PFSK-1 (cell line): ENCODE measurements around the gene NRIP3.

Experiments
- REST ChIP-seq, 2 experiments: IDR thresholded peaks; 2 replicates each; pipeline versions ENCODE4 v1.6.1 to v1.8.0; 2011 to 2012; ENCODE audit warnings: low read depth in 2 of 2, low read length in 2 of 2, control low read depth in 1 of 2, inconsistent platforms in 1 of 2, mild to moderate bottlenecking in 1 of 2, moderate library complexity in 1 of 2; ENCODE audit not compliant: insufficient read depth in 1 of 2
- SIN3A ChIP-seq: IDR thresholded peaks from 2 replicates; pipeline ENCODE4 v1.6.1; 2012; ENCODE audit warnings: mild to moderate bottlenecking, low read length, moderate library complexity, borderline replicate concordance; ENCODE audit not compliant: insufficient read depth
- TAF1 ChIP-seq: IDR thresholded peaks from 2 replicates; pipeline ENCODE4 v1.6.1; 2012; ENCODE audit warnings: low read length, control low read depth, borderline replicate concordance; ENCODE audit not compliant: insufficient read depth

- TF ChIP-seq REST (IDR thresholded peaks at IDR 0.05; ENCODE audit: insufficient read depth in 1 of 2, low read depth in 2 of 2, low read length in 2 of 2) (no peak), SIN3A (no peak), TAF1 (no peak)
These were observed 4.9 kb upstream of the NRIP3 start for GRCh38 chr11:9008661-9009060.
